Esophagus muscularis mucosa (tissue), 3 donors: ENCODE results near the gene GRIN3A.

Source experiments
- EP300 ChIP-seq: sonication (generic); formaldehyde crosslinking; IDR thresholded peaks from one replicate; pipeline ENCODE4 v1.6.1; 2017; ENCODE audit warnings: antibody characterized with exemption
- POLR2A ChIP-seq: fragments of 450-650 bp; IDR thresholded peaks from one replicate; pipeline ENCODE4 v1.6.1; 2017; ENCODE audit warnings: antibody characterized with exemption, moderate library complexity, mild to moderate bottlenecking, low read depth
- POLR2AphosphoS5 ChIP-seq, 2 donors: sonication (generic); formaldehyde crosslinking; IDR thresholded peaks; one replicate each; pipeline ENCODE4 v1.6.1; 2017; ENCODE audit warnings: antibody characterized with exemption in 2 of 2

DNA sequence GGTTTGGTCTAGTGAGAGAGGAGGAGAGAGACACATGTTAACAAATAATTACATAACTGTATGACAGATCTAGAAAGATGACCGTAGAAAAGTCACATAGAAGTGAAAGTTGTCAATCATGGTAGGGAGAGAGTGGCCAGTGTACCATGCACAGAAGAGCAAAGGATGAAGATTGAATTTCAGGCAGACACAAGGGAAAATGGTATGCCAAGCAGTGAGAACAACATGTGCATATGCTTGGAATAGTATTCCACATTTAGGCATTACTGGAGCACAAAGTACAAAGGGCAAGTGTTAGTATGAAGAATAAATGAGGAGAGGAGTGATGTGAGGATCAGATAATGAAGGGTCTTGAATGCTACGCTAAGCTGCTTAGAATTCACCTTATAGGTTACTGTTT lies 20.3 kb downstream of the GRIN3A start:
- no peak for TF ChIP-seq POLR2AphosphoS5 (IDR thresholded peaks at IDR 0.05)
- no peak for TF ChIP-seq EP300
- no peak for TF ChIP-seq POLR2A
